ENCODE results near the gene CNIH3. TPM values are rescaled to one million over a fixed set of nuclear protein-coding genes. Genes with fewer than 3 reads are reported as not detected.

CNIH3 gene
- total RNA-seq, 1 experiment from 2014 or later, result 1.8 TPM

- H3K4me1 ChIP-seq (ENCODE audit: control insufficient read depth in 1 of 2, insufficient read depth in 2 of 2, low read length in 2 of 2), result no peaks in the 10 kb centered on the region
- H3K27me3 ChIP-seq (ENCODE audit: insufficient read depth, low read length), result peaks cover 11% of the 10 kb centered on the region; the same call in 1 of the 2 replicates
- no peaks in the 10 kb centered on the region for H4K20me1 ChIP-seq (ENCODE audit: insufficient read depth)
- no peaks in the 10 kb centered on the region for H3K79me2 ChIP-seq (ENCODE audit: insufficient read depth, low read length)
- H3K36me3 ChIP-seq (ENCODE audit: control insufficient read depth in 1 of 2, insufficient read depth in 2 of 2, low read length in 2 of 2), result no peaks in the 10 kb centered on the region
- no peaks in the 10 kb centered on the region for H3K9me2 ChIP-seq (ENCODE audit: insufficient read depth)
- no peaks in the 10 kb centered on the region for H3K9me3 ChIP-seq (ENCODE audit: control insufficient read depth in 1 of 2, insufficient read depth in 1 of 2, low read depth in 1 of 2, low read length in 2 of 2)
- ChIA-PET POLR2A (no interaction called here), RAD21 (ENCODE audit: low non-redundant PET in 1 of 2, low total read pairs in 2 of 2, uncharacterized antibody in 2 of 2, unreplicated experiment in 2 of 2) (no interaction called here), CTCF (no interaction called here)
- no TSS peak for BruUV-seq (replicated peaks)
- no peak overlapping the region for H2AFZ ChIP-seq (ENCODE audit: low read depth, low read length, poor library complexity, severe bottlenecking)
- no peak overlapping the region for H3K4me2 ChIP-seq (ENCODE audit: low read length)
- TF ChIP-seq RAD21 (IDR thresholded peaks at IDR 0.05; ENCODE audit: low read depth), result no peak
- no peak for TF ChIP-seq EGR1 (IDR thresholded peaks at IDR 0.05; ENCODE audit: low read depth)
- TF ChIP-seq, protein P1, sequence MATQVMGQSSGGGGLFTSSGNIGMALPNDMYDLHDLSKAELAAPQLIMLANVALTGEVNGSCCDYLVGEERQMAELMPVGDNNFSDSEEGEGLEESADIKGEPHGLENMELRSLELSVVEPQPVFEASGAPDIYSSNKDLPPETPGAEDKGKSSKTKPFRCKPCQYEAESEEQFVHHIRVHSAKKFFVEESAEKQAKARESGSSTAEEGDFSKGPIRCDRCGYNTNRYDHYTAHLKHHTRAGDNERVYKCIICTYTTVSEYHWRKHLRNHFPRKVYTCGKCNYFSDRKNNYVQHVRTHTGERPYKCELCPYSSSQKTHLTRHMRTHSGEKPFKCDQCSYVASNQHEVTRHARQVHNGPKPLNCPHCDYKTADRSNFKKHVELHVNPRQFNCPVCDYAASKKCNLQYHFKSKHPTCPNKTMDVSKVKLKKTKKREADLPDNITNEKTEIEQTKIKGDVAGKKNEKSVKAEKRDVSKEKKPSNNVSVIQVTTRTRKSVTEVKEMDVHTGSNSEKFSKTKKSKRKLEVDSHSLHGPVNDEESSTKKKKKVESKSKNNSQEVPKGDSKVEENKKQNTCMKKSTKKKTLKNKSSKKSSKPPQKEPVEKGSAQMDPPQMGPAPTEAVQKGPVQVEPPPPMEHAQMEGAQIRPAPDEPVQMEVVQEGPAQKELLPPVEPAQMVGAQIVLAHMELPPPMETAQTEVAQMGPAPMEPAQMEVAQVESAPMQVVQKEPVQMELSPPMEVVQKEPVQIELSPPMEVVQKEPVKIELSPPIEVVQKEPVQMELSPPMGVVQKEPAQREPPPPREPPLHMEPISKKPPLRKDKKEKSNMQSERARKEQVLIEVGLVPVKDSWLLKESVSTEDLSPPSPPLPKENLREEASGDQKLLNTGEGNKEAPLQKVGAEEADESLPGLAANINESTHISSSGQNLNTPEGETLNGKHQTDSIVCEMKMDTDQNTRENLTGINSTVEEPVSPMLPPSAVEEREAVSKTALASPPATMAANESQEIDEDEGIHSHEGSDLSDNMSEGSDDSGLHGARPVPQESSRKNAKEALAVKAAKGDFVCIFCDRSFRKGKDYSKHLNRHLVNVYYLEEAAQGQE (IDR thresholded peaks at IDR 0.05; ENCODE audit: low read depth), result no peak
- TF ChIP-seq JUND (IDR thresholded peaks at IDR 0.05), result no peak
- TF ChIP-seq, protein P2, sequence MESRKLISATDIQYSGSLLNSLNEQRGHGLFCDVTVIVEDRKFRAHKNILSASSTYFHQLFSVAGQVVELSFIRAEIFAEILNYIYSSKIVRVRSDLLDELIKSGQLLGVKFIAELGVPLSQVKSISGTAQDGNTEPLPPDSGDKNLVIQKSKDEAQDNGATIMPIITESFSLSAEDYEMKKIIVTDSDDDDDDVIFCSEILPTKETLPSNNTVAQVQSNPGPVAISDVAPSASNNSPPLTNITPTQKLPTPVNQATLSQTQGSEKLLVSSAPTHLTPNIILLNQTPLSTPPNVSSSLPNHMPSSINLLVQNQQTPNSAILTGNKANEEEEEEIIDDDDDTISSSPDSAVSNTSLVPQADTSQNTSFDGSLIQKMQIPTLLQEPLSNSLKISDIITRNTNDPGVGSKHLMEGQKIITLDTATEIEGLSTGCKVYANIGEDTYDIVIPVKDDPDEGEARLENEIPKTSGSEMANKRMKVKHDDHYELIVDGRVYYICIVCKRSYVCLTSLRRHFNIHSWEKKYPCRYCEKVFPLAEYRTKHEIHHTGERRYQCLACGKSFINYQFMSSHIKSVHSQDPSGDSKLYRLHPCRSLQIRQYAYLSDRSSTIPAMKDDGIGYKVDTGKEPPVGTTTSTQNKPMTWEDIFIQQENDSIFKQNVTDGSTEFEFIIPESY (IDR thresholded peaks at IDR 0.05; ENCODE audit: extremely low read depth, insufficient replicate concordance, low read length), result no peak
- no peak for TF ChIP-seq ELF1 (IDR thresholded peaks at IDR 0.05; ENCODE audit: borderline replicate concordance, low read depth)
- no peak for TF ChIP-seq POLR2AphosphoS5 (IDR thresholded peaks at IDR 0.05; ENCODE audit: low read depth, low read length)
- no peak for TF ChIP-seq POLR2A (IDR thresholded peaks at IDR 0.05; ENCODE audit: borderline replicate concordance, extremely low read depth, insufficient read depth, insufficient read length)
- ATAC-seq, result no peak
- H3K4me3 ChIP-seq (replicated peaks in 1 of 2; ENCODE audit: low read depth in 1 of 2, low read length in 2 of 2), result no peak overlapping the region
- no peak for DNase-seq (ENCODE audit: low read depth, low spot score)
- H3K9ac ChIP-seq (ENCODE audit: low read length), result no peak overlapping the region
- H3K27ac ChIP-seq (ENCODE audit: low read depth, low read length), result no peak overlapping the region
- intact Hi-C loops (cut with micrococcal nuclease), result no loop called here
These were observed 766 bp downstream of the CNIH3 start for GRCh38 chr1:224616756-224617409.

All from HCT116 (cell line).